ENCODE results near the gene SH3GL1. TPM values are rescaled to one million over a fixed set of nuclear protein-coding genes. Genes with fewer than 3 reads are reported as not detected.

Gene SH3GL1, protein sequence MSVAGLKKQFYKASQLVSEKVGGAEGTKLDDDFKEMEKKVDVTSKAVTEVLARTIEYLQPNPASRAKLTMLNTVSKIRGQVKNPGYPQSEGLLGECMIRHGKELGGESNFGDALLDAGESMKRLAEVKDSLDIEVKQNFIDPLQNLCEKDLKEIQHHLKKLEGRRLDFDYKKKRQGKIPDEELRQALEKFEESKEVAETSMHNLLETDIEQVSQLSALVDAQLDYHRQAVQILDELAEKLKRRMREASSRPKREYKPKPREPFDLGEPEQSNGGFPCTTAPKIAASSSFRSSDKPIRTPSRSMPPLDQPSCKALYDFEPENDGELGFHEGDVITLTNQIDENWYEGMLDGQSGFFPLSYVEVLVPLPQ
- total RNA-seq (2014; rRNA removed; shearing (Covaris generic)) = 83.2 and 84.3 TPM in 2 replicates

DNA sequence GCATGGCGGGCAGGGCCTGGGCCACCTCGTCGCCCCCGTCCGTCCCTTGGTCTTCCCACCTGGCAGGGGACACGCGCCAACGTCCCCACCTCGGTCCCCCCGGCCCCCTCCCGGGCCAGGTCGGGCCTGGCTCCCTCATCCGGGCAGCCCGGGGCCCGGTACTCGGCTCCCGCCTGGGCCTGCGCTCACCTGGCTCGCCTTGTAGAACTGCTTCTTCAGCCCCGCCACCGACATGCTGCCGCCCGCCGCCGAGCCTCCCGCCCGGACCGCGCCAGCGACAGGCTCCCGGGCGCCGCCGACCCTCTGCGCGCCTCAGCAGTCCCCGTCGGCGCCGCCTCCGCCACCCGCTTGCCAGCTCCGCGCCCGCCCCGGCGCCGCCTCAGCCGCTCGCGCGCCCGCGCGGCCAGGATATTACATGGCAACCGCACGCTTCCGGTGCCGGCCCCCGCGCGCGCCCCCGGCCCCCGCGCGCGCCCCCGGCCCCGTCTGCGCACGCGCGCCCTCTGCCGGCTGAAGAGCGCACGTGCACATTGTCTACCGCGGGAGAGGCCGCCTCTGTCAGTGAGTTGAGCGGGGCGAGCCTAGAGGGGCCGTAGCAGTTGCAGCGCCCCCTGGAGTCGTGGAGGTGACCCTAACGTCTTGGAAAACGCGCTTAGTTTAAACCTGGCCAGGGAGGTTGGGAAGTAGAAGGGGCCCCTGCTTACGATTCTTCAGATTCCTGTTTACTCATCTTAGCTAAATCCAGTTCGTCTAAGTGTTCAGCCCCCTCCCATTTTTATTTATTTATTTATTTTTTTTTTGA is at the start of gene SH3GL1:
Gene SH3GL1 (minus strand): TSS at position 413 of the 802 bp plus-strand sequence. CDS start 179 bp downstream, at position 234.
- peak; percentile 84 for DNase-seq (ENCODE audit: low read depth)

DNA sequence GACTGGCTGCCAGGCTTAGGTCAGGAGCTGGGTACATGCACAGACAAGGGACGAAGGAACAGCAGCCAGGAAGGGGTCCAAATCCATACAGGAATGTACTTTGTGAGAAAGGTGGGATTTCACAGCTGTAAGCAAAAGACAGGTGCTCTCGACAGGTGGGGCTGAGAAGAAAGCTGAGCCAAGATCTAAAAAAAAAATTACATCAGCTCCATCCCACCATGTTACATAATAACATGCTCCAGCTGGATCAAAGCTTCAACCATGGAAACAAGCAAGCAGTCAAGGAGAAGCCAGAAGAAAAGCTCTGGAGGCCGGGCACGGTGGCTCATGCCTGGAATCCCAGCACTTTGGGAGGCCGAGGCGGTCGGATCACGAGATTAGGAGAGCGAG is 49.3 kb upstream of the SH3GL1 start:
- no peak for DNase-seq (ENCODE audit: low read depth)

DNA sequence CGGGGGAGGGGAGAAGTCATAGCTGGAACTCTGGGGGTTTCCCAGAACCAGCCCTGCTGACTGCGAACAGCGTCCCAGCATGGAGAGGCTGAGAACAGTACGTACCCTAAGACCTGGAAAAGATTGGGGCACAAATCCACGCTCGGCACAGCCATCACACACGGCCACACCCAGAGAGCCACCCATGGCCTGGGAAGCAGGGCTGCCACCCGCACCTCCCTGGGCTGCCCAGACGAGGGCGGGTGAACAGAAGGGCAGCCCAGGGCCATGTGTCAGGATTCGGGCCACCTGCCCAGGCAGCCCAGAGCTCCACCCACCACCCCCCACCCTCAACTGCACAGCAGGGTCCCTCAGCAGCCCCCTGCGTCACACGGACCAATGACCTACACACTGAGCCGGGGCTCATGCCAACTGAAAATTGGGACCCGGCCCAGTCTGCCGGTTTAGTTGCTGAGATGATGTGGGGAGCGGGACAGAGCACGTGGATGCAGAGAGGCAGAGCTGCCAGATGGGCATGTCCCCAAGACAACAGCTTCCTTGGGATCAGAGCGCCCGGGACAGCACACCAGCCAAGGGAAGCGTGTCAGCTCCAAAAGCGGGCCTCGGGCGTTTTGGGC is 48.8 kb upstream of the SH3GL1 start:
- DNase-seq (ENCODE audit: low read depth) = no peak

DNA sequence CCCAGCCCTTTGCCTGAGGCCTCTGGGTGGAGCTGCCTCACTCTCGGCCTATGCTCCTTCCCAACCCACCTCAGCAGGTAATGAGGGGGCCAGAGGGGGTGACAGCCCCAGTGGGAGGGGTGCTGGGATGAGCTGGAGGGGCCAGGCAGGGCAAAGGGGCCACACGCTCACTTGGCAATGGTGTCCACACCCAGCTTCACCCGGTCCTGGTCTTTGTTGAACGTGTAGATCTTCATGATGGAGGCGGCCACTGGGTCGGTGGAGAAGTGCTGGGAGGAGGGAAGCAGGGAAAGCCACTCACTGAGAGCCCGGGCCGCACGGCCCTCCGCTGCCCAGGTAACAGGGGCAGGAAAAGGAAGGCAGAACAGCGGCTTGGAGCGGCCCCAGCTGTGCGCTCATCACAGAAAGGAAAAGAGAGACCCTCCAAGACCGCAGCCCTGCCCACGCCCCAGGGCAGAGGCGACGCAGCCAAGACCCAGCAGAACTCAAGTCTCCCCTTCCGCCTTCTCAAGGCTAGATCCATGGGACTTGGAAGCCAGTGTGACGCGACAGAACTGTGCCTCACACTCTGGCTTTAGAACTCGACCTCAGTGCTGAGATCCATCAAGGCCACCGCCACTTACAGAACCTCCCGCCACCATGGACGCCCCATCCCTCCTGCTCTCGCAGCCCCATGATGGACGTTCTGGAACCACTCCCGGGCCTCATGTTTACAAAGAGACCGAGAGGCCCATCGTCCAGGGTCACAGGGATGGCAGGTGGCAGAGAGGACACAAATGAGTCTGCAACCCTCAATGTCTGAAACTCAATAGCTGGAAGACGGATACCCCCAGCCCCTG is 48.0 kb upstream of the SH3GL1 start:
- no peak for DNase-seq (ENCODE audit: low read depth)

DNA sequence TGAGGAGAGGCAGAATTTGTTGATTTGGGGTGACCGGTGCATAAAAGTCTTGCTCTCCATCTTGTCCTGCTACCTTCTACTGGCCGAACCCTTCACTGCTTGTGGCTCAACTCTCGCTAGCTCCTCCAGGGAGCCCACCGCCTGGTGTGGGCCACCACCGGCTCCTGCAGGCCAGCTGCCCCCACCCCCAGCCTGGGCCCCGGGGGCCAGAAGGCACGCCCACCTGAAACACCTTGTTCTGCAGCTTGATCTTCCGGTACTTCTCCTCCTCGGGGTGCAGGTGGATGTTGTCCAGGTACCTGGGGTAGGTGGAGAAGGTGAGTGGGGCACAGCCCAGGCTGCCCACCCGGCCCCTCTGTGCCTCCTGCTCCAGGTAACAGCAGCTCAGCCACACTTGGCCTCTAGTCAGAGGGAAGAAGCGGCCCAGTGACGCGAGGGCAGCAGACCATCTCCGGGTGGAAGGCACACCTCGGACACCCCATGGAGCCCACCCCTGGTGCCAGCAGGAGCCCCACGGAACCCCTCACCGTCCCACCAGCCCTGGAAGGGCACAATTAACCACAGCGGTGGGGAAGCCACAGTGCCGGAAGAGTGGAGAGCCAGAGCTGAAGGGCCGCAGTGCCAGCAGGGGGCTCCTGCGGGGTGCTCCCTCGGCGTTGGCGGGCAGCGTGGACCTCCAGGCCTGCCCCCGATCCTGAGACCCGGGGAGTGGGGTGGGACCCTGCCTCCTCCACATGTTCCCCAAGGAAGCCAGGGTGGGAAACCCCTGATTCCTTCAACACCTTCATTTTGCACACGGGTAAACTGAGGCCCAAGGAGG is 47.2 kb upstream of the SH3GL1 start:
- DNase-seq (ENCODE audit: low read depth) = no peak

DNA sequence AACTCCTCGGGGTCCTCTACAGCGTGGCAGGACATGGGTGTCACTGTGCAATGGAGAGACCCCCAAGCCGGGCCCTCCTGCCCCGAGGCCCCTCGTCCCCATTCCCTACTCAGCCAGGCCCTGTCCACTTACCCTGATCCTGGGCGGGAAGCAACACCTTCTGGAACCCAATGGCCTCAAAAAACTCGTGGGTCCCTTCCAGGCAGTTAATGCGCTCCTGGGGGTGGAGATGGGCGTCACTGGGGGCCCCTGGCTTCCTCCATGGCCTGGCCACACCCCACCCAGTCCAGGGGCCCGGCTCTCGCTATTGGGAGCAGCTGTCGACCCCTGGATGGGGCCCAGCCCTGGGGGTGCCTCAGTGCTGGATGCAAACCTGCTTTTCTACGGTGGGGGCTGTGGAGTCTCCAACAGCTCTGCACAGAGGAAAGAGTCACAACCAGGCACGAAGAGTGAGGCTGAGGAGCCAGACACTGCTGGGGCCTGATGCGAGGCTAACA is 46.4 kb upstream of the SH3GL1 start:
- DNase-seq (ENCODE audit: low read depth) = no peak

DNA sequence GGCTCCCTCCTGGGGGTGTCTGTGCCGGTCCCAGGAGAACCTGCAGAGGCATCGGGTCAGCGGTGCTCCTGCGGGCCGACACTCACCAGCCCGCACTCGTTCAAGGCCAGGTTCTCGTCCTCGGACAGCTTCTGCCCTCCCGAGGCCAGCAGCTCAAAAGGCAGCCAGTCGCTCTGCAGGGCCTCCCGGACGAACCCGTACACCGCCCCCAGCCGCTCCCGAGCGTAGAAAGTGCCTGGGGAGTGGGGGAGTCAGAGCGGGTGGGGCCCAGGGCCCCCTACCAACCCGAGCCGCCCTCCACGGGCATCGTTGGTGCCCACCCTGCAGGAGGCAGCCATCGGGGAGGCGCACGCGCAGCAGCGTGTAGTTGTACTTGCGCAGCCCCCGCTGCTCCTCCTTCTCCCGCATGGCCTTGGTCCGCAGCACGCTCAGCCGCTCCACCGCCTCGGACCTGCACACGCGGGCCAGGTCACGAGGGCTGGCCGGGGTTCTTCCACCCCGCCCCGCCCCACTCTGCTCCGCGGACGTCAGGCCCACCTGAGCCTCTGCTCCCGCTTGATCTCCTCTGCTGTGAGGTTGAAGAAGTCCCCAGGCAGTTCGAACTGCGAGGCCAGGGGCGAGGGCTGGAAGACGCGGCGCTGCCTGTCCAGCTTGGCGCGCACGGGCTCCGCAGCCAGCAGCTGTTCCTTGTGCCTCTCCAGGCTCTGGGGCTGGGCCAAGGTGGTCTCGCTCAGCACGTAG is 45.8 kb upstream of the SH3GL1 start:
- DNase-seq (ENCODE audit: low read depth) = no peak

DNA sequence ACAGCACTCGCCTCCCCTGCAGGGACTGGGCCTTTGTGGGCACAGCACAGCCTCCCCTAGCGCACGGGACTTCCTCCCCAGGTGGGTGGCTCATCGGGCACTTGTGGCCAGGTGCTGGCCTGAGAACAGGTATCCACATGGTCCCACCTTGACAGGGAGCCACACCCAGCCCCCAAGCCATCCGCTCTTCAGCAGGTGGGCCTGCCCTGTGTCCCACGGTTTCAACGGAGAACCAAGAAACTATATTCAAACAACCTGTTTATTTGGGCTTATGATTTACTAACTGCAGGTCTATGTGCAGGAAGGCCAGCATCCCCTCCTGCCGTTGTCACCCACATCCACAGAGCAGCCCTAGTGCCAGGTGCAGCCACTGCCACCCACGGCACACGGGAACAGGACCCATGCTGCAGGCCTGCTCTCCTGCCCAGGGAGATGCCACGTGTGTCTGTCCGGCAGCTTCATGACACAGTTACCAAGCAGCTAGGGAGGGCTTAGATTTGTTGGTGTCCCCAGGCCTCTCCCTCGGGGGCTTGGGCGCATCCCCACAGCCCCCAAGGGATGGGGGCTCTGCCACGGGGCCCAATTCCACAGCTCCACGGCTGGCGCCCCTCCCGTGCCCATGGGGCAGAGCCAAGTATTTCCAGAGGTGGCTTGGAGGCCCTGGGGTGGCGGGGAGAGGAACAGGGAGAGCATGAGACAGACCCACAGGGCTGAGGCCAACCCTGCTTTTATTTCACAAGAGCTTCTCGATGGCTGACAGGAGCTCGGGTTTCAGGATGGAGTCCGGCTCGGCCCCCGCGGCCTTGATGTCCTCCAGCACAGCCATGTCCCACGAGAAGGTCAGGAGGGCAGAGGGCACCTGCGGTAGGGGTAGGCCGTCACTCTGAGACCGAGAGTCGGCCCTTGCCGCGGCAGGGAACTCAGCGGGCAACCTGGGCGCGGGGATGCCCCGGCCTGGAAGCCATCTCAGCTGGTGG is 44.7 kb upstream of the SH3GL1 start:
- no peak for DNase-seq (ENCODE audit: low read depth)

DNA sequence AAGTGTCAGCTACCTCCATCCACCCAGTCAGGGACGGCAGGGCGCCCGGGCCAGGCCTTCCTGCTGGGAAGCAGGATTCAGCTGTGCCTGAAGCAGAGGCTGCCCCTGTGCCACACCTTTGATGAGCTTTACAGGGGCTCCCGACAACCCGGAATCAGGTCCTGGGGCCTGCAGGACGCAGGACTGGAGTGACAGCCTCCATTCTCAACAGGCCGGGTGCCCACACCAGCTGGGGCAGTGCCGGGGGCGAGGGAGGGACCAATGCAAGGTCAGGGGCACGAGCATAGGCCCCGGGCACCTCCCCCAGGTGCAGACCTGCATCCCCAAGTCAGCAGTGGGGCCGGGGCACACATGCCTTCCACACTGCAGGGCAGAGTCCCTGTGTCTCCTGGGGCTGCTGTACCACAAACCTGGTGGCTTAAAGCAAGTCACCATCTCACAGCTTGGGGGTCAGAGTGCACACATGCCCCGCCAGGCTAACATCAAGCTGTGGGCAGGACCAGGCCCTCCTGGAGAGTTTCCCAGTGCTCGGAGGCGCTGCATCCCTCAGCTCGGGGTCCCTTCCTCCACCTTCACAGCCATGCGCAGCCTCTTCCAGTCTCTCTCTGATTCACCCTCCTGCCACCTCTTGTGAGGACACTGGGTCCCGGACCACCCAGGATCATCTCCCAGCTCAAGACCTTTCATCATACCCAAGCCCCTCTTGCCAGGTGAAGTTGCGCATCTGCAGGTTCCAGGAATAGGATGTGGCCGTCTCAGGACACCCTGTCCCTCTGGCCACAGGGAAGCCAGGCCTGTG is 43.8 kb upstream of the SH3GL1 start:
- no peak for DNase-seq (ENCODE audit: low read depth)

DNA sequence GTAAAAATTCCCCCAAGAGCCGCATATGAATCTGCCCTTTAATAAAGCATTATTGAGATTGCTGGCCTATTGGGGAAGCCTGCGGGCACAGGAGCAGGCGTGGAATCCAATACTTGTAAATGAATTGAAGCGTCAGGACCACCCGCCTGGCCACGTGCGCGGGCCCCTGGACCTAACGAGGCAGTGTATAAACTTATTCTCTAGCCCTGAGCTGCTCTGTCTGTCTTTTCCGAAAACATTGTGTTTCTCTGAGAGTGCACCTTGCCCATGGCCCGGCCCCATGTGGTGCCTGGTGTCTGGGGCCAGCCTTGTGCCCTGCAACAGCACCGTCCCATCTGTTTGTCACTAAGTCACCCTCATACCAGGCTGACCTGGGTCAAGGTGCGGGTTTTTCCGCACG is 42.8 kb upstream of the SH3GL1 start:
- no peak for DNase-seq (ENCODE audit: low read depth)

DNA sequence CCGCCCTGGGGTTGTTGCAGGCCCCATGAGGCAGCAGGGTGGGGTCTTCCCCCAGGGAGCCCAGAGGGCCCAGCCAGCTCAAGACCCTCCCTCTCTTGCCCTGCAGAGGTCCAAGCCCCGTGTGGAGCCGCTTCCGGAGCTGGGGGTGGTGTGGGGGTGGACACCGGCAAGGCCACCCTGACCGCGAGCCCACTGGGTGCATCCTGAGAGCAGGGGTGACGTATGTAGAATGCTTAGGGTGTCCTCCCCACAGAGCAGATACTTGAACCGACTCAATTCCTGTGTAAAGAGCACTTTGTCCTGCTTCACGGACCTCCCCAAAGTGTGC is 42.4 kb upstream of the SH3GL1 start:
- DNase-seq (ENCODE audit: low read depth) = no peak

DNA sequence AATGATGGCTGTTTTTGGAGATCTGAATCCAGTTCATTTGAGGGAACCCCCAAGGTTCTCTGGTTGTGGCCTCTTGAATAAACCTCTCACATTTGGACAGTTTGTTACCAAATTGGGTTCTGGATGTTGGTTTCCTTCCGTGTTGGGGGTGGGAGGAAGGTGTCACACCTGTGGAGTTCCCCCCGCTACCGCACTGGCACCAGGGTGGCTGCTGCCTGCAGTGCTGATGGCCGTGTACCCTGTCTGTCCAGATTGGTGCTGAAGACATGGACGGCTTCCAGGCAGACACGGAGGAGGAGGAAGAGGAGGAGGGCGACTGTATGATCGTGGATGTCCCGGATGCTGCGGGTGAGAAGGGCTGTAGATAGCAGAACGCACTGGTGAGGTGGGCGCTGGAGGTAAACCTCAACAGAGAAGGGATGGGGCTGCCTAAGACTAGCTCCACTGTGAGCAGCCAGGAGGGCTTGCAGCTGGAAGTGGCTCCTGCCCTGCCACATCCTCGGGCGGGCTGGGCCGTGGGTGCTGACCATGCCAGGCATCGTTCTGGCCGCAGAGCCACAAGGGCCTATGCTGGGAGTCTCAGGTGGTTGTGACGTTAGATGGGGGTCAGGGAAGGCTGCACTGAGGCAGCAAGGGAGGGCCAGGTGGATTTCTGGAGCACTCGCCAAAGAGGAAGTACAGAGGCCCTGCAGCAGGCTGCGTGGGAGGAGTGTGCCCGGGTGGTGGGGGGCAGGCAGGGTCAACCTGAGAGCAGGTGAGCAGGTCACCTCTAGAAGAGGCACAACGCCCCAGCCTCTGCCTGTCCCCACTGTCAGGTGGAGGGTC is 41.9 kb upstream of the SH3GL1 start:
- DNase-seq (ENCODE audit: low read depth) = no peak

DNA sequence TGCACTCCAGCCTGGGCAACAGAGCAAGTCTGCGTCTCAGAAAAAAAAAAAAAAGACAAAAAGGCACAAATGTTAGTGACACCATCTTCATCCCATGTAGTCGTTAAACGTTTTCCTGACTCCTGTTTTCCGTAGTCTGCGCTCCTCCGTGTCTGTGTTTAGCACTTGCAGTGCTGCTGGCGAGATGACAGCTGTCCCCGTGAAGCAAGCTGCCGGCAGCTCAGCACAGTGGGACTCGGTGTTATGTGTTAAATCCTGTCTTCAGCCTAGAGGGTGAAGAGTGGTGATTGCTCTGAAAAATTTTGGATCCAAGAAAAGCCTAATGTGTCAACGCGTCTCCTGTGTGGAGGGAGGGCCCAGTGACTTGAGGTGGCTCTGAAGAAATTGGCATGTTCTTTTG is 38.9 kb upstream of the SH3GL1 start:
- no peak for DNase-seq (ENCODE audit: low read depth)

DNA sequence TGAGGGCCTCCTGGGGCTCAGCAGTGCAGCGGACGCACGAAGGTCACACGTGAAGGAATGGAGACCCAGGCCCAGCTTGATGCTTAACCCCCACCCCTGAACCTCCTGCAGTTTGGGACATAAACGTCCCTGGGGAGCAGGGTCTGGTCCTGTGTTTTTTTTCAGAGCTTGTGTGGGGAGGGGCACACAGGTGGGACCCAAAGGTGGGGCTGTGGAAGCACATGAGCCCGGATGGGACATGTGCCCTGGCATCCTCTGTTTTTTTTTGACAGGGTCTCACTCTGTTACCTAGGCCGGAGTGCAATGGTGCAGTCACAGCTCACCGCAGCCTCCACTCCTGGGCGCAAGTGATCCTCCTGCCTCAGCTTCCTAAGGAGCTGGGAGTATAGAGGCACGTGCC is 36.8 kb upstream of the SH3GL1 start:
- no peak for DNase-seq (ENCODE audit: low read depth)

DNA sequence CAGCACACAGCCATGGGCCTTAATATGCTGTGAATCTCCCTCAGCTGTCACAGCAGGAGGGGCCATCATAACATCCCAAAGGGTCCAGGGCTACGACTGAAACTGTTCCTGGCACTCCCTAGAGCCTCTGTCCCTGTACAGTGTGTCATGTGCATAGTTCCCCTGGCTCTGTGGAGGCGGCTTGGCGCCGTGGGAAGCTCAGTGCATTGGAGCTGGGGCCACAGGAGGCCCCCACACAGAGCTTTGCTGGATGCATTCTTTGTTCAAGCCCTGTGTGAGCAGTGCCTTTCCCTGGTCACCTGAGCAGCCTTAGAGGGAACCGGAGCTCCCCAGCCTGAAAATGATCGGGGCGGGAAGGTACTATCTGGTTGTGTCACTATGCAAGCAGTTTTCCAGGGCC is 35.9 kb upstream of the SH3GL1 start:
- no peak for DNase-seq (ENCODE audit: low read depth)

DNA sequence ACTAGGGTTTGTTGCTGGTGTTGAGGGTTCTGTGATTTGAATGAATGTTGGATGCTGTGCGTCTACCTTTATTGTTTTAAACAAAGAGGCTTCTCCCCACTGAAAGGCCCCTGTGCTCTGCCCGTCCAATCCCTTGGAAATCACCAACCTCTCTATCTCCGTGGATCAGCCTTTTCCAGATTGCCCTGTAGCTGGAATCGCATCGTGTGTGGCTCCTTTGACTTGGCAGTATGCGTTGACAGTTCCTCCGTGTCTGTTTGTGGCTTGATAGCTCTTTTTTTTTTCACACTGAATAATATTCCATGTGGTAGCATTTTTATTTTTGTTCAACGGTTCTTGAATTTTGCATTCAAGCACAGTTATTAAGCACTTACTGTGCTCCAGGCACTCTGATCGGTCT is 34.0 kb upstream of the SH3GL1 start:
- no peak for DNase-seq (ENCODE audit: low read depth)

DNA sequence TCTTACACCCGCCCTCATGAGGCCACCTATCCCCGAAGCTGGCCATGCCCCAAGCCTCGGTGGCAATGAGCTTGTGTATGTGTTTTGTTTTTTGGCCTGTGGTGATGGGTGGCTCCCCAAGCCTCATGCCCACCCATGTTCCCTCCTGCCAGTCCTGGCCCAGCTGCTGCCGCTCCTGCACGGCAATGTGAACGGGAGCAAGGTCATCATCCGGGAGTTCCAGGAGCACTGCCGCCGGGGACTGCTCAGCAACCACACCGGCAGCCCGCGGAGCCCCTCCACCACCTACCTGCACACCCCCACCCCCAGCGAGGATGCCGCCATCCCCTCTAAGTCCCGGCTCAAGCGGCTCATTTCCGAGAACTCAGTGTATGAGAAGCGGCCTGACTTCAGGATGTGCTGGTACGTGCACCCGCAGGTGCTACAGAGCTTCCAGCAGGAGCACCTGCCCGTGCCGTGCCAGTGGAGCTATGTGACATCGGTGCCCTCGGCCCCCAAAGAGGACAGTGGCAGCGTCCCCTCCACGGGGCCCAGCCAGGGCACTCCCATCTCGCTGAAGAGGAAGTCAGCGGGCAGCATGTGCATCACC is 32.7 kb upstream of the SH3GL1 start:
- DNase-seq (ENCODE audit: low read depth) = no peak

Measured in RPMI7951 (cell line).